Inflammatory macrophage treated with lipopolysaccharide for 4 hours (primary cell): ENCODE data around the gene TAMM41.
"Not testable (repeated sequence)": the region's sequence is repeated elsewhere in the genome, so short reads cannot be mapped to it uniquely, and the experiment has no call there.

Experiments used
- DNase-seq: peaks from one replicate; pipeline ENCODE4 v3.0.0-alpha.2; 2020

TAMM41 gene

DNA sequence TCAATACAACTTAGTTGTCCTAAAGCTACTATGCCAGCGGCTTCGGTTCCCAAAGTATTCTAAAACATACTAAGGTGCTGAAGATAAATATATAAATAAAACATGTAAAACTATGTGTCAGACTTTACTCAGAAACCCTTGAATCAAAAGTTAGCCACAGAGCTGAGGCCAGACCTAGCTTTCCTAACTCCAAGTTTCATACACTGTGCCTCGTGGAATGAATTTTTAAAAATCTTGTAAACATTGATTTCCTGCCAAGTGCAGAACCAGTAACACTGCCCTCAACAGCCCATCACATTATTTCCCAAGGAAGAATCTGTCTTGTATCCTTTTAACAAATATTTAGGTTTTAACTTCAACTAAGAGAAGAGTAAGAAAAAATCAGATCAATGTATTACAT lies 36.4 kb downstream of the TAMM41 start:
- DNase-seq: no peak

DNA sequence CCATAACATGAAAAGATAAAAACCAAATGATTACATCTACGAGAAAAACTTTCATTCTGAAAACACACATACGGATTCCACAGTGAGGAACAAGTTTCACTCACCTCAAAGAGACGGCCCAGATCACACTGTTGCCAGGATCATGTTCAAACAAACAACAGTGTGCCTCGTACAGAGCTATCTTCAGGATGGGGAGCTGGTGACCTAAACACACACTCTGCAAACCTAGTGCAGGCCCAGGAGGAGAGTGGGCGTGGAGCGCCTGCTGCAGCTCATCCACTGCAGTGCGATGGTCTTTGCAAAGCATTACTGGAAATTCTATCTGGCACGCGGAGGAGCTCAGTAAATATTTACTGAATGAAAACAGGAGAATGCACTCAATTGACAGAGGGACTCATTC lies 38.5 kb downstream of the TAMM41 start:
- DNase-seq: no peak

DNA sequence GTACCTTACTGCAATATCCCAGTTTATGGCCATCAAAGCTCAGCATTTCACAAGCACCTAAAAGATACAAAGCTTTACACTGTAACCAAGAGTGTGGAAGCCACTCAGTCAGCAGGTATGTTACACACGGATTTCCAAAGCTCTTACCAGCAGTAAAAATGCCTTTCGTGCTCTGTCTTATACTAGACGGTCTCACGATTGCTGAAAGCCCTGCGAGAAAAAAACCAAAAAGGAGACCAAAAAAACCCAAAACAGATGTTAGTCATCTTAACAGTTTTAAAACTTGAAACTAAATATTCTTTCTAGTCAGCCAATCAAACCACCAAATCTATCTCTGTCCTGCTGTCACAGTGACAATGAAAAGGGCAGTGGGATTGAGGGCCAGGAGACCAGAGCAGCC lies 39.0 kb downstream of the TAMM41 start:
- DNase-seq: no peak

DNA sequence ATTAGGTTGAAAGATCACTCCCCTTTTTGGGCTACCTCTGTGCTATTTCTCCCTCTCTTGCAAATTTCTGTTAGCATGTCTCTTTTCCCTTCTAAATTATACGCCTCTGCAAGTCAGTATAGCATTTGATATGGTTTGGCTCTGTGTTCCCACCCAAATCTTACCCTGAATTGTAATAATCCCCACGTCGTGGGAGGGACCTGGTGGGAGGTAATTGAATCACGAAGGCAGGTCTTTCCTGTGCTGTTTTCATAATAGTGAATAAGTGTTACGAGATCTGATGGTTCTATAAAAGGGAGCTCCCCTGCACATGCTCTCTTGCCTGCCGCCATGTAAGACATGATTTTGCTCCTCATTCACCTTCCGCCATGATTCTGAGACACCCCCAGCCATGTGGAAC lies 41.0 kb downstream of the TAMM41 start:
- DNase-seq: no peak

DNA sequence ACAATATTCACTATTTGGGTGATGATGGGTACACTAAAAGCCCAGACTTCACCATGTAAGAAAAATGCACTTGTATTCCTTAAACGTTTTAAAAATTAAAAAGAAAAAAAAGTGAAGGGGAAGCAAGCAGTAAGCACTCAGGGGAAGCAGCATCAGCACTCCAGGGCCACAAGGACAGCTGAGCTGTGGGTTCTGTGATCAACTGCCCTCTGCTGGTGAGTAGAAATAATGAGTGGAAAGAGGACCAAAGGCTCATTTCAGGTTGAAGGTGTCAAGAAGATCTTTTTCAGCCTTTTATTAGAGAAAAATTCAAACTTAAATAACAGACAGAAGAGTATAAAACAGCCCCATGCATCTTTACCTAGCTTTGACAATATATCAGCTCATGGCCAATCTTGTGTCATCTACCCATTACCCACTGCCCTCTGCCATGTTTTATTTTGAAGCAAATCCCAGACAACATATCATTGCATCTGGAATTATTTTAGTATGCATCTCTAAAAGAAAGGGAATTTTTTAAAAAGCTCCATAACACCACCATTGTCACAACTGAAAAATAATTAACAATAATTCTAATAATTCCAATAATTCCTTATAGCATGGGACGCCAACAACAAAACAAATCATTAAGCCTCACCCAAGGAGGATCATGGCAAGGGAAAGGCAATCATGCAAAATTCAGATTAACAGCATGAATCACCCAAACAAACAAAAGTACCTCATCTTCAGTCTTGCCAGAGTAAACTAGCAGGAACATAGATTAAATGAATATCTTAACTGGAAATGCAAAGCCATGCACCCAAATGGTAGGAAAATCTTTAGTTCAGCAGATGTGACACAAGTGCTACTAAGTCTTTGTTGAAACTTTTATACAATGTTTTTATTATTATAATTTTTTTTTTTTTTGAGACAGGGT lies 42.5 kb downstream of the TAMM41 start:
- peak; percentile 55 for DNase-seq

DNA sequence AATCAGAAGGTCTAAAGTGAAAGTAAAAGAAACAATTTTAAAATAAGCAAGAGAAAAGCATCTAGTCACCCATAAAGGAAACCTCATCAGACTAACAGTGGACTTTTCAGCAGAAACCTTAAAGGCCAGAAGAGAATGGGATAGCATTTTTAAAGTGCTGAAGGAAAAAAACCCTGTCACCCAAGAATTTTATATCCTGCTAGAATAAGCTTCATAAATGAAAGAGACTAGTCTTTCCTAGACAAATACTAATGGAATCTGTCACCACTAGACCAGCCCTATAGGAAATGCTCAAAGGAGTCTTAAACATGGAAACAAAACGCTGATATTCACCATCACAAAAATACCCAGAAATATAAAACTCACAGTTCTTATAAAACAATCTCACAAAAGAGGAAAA lies 46.9 kb downstream of the TAMM41 start:
- no peak for DNase-seq

DNA sequence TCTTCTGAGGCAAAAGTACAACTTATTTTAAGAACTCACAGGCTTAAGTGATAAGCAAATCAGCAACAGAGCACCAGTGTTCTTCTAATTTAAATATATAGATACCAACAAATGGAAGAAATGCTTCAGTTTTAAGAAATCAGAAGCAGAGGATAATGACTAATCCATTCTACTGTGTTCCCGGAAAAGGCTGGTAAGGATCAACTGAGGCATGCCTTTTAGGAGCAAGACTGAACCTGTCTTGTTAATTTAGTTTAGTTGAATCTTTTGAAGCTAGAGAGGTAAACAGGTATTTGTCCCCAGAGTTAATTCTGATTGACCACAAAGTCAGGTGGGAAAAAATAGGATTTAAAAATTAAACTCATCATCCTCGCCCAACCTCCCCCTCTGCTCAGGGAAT lies 51.8 kb downstream of the TAMM41 start:
- no peak for DNase-seq

DNA sequence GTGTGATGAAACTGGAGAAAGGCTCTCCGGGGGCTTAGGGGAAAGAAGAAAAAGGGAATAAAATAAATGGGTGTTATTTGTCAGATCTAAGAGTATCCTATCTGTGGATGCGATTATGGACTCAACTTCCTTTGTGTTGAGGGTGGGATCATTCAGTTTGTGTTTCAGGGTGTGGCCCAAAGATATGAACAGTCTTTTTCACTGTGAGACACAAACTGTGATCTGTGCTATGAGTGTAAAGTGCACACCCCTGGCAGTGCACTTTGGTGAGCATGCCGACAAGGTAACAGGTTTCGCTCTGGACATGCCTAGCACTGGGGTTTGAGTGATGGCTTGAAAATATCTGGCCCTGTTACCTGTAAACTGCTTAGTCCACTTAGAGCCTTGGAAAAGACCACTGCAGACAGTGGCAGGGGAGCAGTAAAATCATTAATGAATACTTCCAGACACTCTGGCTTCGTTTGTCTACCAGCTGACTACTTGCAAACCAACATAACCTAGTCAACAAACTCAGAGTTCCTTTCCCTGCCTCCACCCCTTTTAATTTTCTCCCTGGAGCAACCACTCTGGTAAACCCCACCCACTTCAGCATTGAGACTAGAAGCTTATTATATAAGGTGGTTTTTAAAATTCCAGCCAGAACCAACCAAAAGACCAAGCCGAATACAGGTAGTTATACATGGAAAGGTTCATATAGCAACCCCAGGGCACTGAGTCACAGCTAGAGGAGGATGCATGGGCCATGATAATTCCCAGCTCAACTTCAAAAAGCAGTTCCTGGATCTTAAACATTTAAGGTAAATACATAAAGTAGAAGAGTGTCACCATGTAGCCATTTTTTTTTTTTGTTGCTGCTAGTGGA lies 55.1 kb downstream of the TAMM41 start:
- no peak for DNase-seq

DNA sequence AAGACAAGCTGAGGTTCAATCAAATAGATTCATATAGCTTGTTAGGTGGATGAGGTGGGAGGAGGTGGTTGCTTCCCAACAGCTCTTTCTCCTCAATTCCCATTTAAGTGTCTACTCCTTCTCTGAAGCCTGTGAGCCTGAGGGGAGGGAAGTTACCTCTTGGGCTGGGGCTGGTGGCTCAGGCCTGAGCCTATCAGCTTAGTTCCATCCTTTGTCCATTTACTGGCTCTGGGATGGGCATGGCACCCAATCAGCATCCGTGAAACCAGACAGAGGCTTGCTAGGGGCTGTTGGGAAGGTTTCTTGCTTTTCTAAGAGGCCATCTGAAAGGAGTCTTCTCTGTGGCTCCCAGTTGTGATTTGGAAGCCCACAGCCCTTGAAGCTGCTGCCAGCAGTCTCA lies 57.3 kb downstream of the TAMM41 start:
- no peak for DNase-seq

DNA sequence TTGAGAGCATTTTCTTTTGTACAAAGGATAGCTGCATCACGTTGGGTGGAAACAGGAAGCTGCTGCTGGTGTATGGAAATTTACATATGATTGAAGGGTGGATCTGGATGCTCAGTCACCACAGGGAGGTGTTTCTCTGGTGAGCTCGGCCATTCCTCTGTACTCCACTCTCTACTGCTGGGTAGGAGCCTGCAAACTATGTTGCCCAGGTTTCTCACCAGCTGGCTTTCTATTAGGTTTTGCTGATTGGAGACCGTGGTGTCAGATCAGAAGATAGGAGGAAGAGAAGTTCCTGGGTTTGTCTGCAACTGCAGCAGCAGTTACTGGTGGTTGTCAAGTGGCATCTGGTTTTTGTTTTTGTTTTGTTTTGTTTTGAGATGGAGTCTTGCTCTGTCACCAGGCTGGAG lies 61.7 kb downstream of the TAMM41 start:
- DNase-seq: peak; percentile 1

DNA sequence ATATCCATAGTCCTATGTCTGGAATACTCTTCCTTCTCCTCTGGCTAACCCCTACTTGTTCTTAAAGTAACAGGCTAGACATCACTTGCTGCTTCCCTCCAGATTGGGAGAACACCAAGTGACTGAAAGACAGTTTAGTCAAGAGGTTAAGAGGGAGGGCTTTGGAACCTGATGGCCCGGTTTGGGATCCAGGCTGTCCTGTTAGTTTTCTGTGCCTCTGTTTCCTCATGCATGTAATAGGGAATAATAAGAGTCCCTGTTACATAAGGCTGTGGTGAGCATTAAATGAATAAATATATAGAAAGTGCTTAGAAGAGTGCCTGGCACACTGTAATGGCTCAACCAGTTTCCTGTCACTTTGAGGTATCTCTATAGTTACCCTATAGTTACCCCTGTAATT lies 66.3 kb downstream of the TAMM41 start:
- DNase-seq: no peak

DNA sequence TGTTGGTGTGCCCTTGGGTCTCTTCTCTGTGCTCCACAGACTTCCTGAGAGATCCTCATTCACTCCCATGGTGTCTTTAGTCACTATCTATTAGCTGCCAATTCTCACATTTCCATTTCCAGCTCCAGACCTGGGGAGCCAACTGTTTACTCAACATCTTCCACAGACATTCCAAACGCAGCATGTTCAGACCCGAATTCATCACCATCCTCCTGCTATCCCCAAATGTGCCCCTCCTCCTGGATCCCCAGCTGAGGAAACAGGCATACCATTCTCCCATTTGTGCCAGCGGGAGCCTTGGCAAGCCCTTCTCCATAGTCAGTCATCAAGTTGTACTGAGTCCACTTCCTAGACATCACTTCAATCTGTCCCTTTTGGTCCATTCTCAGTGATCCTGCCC lies 67.1 kb downstream of the TAMM41 start:
- no peak for DNase-seq

DNA sequence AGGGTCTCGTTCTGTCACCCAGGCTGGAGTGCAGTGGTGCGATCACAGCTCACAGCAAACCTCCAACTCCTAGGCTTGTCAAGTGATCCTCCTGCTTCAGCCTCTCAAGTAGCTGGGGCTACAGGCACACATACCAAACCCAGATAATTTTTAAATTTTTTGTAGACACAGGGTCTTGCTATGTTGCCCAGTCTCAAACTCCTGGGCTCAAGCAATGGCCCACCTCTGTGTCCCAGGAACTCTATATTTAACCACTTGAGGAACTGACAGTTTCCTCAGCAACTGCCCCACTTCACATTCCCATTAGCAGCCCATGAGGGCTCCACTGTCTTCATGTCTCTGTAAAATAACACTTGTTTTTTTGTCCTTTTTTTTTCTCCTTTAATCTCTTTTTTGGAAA lies 68.4 kb downstream of the TAMM41 start:
- no peak for DNase-seq

DNA sequence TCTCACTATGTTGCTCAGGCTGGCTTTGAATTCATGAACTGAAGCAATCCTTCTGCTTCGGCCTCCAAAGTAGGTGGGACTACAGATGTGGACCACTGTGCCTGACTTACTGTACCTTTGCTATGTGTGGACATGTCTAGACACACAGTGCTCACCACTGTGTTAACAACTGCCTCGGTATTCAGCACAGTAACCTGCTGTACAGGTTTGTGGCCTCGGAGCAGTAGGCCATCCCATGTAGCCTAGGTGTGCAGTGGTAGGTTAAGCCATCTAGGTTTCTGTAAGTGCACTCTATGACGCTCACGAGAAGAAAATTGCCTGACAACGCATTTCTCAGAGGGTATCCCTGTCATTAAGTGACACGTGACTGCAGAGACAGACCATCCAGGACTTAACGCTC lies 70.3 kb downstream of the TAMM41 start:
- DNase-seq: no peak

DNA sequence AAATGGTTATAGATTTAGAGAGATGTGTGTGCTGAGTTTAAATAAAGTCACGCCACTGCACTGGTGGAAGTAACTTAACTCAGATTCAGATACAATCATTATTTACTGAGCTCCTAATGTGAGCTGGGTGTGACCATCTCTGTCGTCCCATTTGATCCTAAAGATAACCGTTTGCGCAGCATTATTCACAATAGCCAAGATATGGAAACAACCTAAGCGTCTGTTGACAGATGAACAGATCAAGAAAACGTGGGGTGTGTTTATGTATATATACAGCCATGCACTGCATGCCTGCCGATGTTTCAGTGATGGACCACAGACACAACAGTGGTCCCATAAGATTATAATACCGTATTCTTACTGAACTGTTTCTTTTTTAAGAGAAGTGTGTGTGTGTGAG lies 71.2 kb downstream of the TAMM41 start:
- no peak for DNase-seq

DNA sequence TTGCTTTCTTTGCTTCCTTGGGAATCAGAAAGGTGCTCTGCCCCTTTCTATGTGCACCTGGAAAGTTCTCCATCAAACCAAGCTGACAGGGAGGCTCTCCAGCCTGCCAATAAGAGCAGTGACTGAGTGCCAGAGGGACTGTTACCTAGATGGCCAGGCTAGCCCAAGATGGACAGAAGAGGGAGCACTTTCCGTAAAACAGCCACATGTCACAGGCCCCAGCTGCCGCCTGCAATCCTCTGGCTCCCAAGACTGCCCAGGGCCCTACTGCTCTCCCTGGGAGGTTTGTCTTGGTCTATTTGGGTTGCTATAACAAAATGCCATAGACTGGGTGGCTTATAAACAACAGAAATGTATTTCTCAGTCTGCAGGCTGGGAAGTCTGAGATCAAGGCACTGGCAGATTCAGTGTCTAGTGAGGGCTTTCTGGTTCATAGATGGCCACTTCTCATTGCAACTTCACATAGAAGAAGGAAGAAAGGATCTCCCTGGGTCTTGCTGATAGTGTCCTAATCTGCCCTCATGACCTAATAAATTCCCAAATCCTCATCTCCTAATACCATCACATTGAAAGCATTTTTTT lies 72.3 kb downstream of the TAMM41 start:
- no peak for DNase-seq

DNA sequence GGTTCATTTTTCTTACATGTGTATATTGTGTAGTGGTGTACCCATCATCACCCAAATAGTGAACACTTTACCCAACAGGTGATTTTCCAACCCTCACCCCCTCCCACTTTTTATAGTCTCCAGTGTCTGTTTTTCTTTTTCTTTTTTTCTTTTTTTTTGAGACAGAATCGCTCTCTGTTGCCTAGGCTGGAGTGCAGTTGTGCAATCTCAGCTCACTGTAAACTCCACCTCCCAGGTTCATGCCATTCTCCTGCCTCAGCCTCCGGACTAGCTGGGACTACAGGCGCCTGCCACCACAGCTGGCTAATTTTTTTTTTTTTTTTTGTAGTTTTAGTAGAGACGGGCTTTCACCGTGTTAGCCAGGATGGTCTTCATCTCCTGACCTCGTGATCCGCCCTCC lies 74.8 kb downstream of the TAMM41 start:
- not testable (repeated sequence) for DNase-seq

DNA sequence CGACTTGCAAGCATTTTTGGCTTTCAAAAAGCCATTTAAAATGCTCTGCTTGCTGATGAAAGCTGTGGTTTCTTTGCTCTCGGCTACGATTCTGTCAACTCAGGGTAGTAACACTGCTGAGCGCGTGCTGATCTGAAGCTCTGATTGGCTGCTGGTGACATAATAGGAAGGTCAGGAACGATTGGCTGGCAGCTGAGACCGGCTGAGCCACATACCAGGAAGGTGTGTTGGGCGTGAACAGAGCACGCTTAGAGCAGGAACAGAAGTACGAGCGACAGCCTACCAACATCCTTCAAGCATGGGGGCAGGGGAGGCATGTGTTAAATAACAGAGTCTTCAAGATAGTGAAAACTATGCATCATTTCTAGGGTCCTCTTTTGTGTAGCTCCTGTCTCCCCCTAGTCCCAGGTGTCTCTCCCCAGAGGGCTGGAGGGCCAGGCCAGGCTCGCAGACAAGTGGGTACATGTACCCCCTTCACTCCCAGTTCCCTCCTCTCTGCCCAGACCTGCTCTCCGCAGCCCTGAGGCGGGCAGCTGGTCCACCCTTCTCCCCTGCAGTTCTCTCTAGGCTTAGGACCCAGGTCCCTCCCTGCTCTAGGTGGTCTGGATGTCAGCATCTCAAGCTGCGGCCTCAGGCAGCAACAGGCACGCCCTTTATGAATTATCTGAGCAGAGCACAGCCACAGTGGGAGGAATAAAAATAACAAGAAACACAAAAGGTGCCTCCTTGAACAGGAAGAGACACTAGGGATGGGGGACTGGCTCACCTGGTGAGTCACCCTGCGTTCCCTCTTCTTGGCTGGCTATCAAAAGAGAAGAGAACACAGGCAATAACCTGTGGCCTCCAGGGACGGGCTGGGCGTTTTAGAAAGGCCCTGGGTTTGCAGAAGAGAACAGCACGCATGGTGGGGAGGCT lies 76.0 kb downstream of the TAMM41 start:
- peak; percentile 63 for DNase-seq

DNA sequence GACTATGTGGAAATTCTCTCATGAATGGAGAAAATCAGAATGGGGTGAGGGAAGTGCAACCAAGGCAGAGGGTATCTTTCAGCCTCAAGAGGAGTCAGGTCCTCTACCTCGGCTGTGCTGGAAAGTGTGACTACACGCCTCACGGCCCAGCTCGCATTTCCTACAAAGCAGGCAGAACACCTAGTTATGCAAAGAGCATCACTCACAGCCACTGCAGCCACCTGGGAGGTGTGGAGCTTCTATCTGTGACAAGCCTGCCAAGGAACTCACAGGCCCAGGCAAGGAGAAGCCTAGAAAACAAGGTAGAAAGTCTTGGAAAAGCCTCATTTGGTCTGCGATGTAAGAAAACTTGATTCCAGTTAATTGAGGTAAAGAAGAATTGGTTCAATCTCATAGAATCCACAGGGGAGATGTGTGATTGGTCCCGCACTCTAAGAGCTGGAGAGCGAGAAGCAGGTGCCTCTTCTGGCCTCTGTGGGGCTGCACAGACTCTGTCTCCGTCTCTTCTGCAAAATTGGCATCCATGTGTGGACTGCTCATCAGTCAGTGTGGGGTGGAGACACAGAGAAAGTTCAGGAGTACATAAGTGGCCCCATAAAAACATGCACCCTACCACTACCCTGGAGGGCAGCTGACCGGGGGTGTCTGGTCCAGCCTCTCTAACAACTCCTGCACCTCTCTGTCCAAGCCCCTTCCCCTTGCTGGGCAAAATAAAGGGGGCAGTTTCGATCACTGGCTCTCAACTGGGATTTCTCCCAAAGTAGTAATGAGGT lies 76.8 kb downstream of the TAMM41 start:
- DNase-seq: no peak

DNA sequence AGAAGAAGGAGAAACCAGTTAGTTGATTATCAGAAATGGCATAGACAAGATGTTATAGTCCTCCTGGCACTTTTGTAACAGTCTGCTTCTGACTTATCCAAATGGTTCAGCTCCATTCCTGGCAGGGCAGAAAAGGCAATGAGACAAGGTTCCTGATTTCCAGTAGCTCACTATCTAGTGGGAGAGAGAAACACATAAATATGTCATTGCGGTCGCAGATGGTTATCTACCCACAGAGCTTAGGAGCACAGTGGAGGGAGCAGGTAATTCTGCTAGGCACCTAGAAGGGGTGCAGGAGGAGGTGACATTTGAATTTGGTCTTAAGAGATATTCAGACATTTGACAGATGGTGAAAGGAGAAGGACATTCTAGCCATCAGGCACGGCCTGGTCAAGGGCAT lies 78.1 kb downstream of the TAMM41 start:
- DNase-seq: no peak

DNA sequence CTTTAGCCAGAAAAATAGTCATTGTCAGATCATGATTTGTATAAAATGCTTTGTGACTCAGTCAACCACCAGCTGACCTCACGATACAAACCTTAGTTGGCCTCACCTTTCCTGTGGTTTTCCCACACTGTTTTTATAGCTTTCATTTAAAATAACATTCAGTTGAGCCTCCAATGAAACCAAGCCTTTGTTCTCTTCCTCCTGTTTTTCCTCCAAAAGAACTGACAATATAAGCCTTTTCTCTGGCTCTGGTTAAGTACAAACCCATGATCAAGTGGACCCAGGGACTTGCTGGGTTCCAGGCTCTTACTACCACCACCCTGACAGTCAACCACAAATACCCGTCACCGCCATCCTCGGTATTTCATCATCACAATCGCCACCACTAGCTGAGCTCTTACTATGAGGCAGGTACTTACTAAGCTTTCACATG lies 81.7 kb downstream of the TAMM41 start:
- no peak for DNase-seq

DNA sequence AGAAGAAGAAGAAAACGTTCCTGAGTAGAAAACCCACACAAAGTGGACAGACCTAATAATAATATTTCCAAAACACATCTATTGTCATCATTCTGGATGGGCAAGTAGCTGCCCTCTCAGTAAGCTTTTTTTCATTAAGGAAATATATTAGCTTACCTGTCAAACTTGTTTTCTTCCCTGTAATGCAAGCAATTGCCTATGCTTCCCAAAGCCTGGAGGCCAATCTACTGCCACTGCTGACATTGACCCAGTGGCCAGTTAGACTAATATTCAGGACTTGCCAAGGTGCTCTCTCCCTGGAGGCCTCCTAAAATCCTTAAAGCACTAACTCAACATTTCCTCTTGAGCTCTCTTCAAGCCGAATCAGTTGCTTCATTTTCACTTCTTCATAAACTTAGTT lies 86.7 kb downstream of the TAMM41 start:
- no peak for DNase-seq
